ENCODE data around the gene TTLL6. TPM values are rescaled to one million over a fixed set of nuclear protein-coding genes. Genes with fewer than 3 reads are reported as not detected.
A peak's percentile ranks its signal among the peaks of the same experiment; 100 is the strongest.

TTLL6 gene
- polyA plus RNA-seq, 2 of the 4 experiments (the other 2 are of a cell fraction) = 1.6 to 7.8 TPM

DNA sequence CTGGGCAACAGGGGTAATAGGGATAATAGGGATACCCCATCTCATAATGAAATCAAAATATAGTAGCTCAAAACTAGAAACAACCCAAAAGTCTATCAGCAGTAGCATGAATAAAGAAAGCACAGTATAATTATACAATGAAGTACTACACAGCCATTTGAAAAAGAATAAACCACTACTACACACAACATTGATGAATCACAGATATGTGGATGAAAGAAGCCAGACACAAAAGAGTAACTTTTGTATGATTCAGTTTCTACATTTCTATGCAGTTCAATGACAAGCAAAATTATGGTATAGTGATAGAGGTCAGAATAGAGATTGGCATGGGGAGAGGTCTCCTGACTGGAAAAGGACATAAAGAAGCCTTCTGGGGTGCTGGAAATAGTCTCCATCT, 85.7 kb downstream of the TTLL6 start:
- ChIA-PET POLR2A (no interaction called here), CTCF (interaction anchor here (0.6 to 33.0 kb wide), 9 partner anchors 8 to 149 kb away, joined by 3 to 852 read pairs (median 4); partner anchors contain the start of genes HOXB13, PRAC1, PRAC2 and TTLL6)
- ATAC-seq (no peak), FAIRE-seq (peak; percentile 80), DNase-seq (ENCODE audit: low read depth in 1 of 2, low spot score in 1 of 2) (no peak)
- Histone ChIP-seq H3K27ac (no peak overlapping the region), H3K4me1 (peaks cover 14% of the 10 kb centered on the region), H3K4me2 (no peak overlapping the region), H3K4me3 (no peak overlapping the region), H3K9me3 (no peaks in the 10 kb centered on the region)
- no peak for TF ChIP-seq NFE2L2 (conservative IDR thresholded peaks at IDR 0.05; ENCODE audit: low read length)
- no peak for TF ChIP-seq RCOR1 (IDR thresholded peaks at IDR 0.05; ENCODE audit: low read depth, low read length)
- TF ChIP-seq FOSB (CRISPR knock-in tag; IDR thresholded peaks at IDR 0.05) = no peak
- TF ChIP-seq, protein P1, sequence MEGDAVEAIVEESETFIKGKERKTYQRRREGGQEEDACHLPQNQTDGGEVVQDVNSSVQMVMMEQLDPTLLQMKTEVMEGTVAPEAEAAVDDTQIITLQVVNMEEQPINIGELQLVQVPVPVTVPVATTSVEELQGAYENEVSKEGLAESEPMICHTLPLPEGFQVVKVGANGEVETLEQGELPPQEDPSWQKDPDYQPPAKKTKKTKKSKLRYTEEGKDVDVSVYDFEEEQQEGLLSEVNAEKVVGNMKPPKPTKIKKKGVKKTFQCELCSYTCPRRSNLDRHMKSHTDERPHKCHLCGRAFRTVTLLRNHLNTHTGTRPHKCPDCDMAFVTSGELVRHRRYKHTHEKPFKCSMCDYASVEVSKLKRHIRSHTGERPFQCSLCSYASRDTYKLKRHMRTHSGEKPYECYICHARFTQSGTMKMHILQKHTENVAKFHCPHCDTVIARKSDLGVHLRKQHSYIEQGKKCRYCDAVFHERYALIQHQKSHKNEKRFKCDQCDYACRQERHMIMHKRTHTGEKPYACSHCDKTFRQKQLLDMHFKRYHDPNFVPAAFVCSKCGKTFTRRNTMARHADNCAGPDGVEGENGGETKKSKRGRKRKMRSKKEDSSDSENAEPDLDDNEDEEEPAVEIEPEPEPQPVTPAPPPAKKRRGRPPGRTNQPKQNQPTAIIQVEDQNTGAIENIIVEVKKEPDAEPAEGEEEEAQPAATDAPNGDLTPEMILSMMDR (IDR thresholded peaks at IDR 0.05) = no peak
- TF ChIP-seq RARB (CRISPR knock-in tag; IDR thresholded peaks at IDR 0.05) = no peak
- TF ChIP-seq RAD21 (conservative IDR thresholded peaks at IDR 0.05 in 1 of 2, IDR thresholded peaks at IDR 0.05 in 1 of 2) = no peak
- no peak for TF ChIP-seq ESRRA (IDR thresholded peaks at IDR 0.05; ENCODE audit: borderline replicate concordance, low read length)

DNA sequence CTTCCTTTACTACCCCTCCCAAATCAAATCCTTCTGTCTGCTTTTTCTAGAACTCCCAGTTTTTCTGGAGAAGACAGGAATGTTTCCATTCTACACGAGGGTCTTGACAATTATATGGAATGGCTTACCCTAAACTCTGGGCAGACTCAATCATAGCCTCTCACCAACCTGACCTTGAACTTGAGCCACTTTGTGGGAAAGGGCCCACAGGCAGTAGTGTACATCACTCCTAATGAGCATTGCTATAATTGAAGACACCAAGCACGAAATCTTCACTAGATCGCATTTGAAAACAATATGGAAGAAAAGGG, 86.8 kb downstream of the TTLL6 start:
- 66% methylated on average over 3 of the region's 3 CpGs for WGBS (ENCODE audit: missing lambda C conversion rate)
- FAIRE-seq = no peak

DNA sequence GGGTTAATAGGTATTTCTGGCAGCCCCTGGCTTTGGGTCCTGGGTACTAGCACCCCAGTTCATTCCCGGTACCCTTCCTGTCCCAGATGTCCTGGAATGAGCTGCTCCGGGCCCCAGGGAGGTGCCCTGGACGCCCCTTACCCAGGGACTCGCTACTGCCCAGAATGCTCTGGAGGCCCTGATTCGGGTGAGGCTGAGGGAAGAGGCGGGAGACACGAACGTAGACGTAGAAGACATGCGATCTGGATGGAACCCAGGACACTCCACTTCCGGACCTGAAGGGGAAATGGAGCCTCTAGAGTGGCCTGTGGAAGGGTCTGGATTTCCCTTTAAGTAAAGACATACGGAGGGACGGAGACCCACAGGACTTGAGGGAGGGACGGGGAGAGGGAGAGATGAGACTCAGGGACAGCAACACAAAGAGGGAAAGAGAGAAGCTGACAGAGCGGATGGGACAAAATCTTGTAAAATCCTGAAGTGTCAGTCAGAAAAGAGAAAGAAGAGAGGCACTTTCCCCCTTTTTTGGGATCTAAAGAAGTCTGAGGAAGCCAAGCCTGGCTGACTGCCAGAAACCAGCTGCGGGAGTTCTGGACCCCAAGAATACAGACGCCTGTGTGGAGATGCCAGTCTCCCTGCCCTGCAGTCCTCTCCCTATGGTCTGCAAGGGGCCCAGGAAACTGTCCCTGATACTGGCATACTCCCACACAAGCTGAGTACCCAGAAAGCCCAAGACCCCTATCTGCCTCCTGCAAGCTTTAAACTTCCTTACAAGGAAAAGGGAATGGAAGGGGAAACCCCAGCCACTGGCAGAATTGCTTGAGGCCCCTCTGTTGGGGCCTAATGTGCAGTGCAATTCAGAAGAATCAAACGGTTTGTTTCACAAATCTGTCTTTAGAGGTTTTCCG, 87.4 kb downstream of the TTLL6 start:
- POLR2A ChIA-PET = interaction anchor here (0.8 kb wide), 1 partner anchor 17 kb away, joined by 5 read pairs; no protein-coding TSS in a partner anchor
- FAIRE-seq (no peak), DNase-seq (ENCODE audit: low read depth in 1 of 2, low spot score in 1 of 2) (no peak), ATAC-seq (no peak)
- Histone ChIP-seq H3K4me2 (peak overlapping the region; percentile 98), H3K4me3 (peak overlapping the region; percentile 73), H3K9me3 (no peaks in the 10 kb centered on the region), H3K4me1 (peaks cover 14% of the 10 kb centered on the region), H3K27ac (peak overlapping the region; percentile 78 to 90)
- CTCF ChIA-PET = interaction anchor here (0.9 to 33.0 kb wide), 10 partner anchors 7 to 576 kb away, joined by 3 to 852 read pairs (median 90); partner anchors contain the start of gene TTLL6
- no peak for TF ChIP-seq HDAC2 (IDR thresholded peaks at IDR 0.05)
- no peak for TF ChIP-seq HOXA7 (CRISPR knock-in tag; IDR thresholded peaks at IDR 0.05)
- TF ChIP-seq TFCP2L1 (CRISPR knock-in tag; IDR thresholded peaks at IDR 0.05) = no peak
- no peak for TF ChIP-seq HEYL (CRISPR knock-in tag; IDR thresholded peaks at IDR 0.05)
- no peak for TF ChIP-seq EHMT2 (IDR thresholded peaks at IDR 0.05; ENCODE audit: low read depth)
- TF ChIP-seq, protein P2, sequence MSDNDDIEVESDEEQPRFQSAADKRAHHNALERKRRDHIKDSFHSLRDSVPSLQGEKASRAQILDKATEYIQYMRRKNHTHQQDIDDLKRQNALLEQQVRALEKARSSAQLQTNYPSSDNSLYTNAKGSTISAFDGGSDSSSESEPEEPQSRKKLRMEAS (IDR thresholded peaks at IDR 0.05) = no peak
- no peak for TF ChIP-seq FOSB (CRISPR knock-in tag; IDR thresholded peaks at IDR 0.05)
- no peak for TF ChIP-seq RCOR1 (IDR thresholded peaks at IDR 0.05; ENCODE audit: low read depth, low read length)
- no peak for TF ChIP-seq POLR2AphosphoS2 (conservative IDR thresholded peaks at IDR 0.05; ENCODE audit: low read length)
- TF ChIP-seq GATA3 (IDR thresholded peaks at IDR 0.05; ENCODE audit: borderline replicate concordance) = no peak
- no peak for TF ChIP-seq ESRRA (IDR thresholded peaks at IDR 0.05; ENCODE audit: borderline replicate concordance, low read length)
- TF ChIP-seq NPAS2 (CRISPR knock-in tag; IDR thresholded peaks at IDR 0.05; ENCODE audit: borderline replicate concordance) = no peak
- TF ChIP-seq, protein P3, sequence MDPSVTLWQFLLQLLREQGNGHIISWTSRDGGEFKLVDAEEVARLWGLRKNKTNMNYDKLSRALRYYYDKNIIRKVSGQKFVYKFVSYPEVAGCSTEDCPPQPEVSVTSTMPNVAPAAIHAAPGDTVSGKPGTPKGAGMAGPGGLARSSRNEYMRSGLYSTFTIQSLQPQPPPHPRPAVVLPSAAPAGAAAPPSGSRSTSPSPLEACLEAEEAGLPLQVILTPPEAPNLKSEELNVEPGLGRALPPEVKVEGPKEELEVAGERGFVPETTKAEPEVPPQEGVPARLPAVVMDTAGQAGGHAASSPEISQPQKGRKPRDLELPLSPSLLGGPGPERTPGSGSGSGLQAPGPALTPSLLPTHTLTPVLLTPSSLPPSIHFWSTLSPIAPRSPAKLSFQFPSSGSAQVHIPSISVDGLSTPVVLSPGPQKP (IDR thresholded peaks at IDR 0.05; ENCODE audit: low read depth, low read length) = no peak
- 86% methylated on average over 19 of the region's 19 CpGs for WGBS (ENCODE audit: missing lambda C conversion rate)

More for the DNA sequence above, 86.8 kb downstream of the TTLL6 start:
- DNase-seq (ENCODE audit: low read depth in 1 of 2, low spot score in 1 of 2) (no peak), ATAC-seq (no peak)
- Histone ChIP-seq H3K4me1 (peaks cover 14% of the 10 kb centered on the region), H3K9me3 (no peaks in the 10 kb centered on the region), H3K4me3 (no peak overlapping the region), H3K27ac (no peak overlapping the region), H3K4me2 (no peak overlapping the region)
- TF ChIP-seq NFE2L2 (conservative IDR thresholded peaks at IDR 0.05; ENCODE audit: low read length) (no peak), JUN (IDR thresholded peaks at IDR 0.05) (no peak), RNF2 (IDR thresholded peaks at IDR 0.05; ENCODE audit: borderline replicate concordance, low read depth) (no peak)
- POLR2A ChIA-PET = no interaction called here
- CTCF ChIA-PET = interaction anchor here (2.7 to 33.0 kb wide), 6 partner anchors 6 to 150 kb away, joined by 15 to 852 read pairs (median 253); partner anchors contain the start of gene TTLL6
